Thyroid gland (tissue), 4 donors: ENCODE data around the gene RALGAPB. TPM values are rescaled to one million over a fixed set of nuclear protein-coding genes. Genes with fewer than 3 reads are reported as not detected.

Experiments
- DNase-seq, 2 donors: peaks; one replicate each; pipeline ENCODE4 v3.0.0-alpha.2; 2019
- H3K27ac ChIP-seq, 3 donors: fragments of 200-600 bp; sonication (generic); 1 replicate in 2 of 3; 2 replicates in 1 of 3; pipeline ENCODE4 v1.5.1; 2016 to 2019; ENCODE audit warnings: mild to moderate bottlenecking in 1 of 3, moderate library complexity in 1 of 3
- H3K27me3 ChIP-seq: fragments of 200-600 bp; sonication (generic); one replicate; pipeline ENCODE4 v1.5.1; 2019
- H3K36me3 ChIP-seq, 2 donors: fragments of 200-600 bp; sonication (generic); one replicate each; pipeline ENCODE4 v1.5.1; 2016 to 2019
- H3K4me1 ChIP-seq, 2 donors: fragments of 200-600 bp; sonication (generic); one replicate each; pipeline ENCODE4 v1.5.1; 2017 to 2019
- H3K4me3 ChIP-seq, 3 donors: fragments of 200-600 bp; sonication (generic); replicated peaks in 1 of 3; 1 replicate in 2 of 3; 2 replicates in 1 of 3; pipeline ENCODE4 v1.5.1; 2016; ENCODE audit warnings: mild to moderate bottlenecking in 1 of 3
- H3K9me3 ChIP-seq: fragments of 200-600 bp; sonication (generic); one replicate; pipeline ENCODE4 v1.5.1; 2017
- POLR2A ChIP-seq, 2 donors: fragments of 450-650 bp; IDR thresholded peaks; one replicate each; pipeline ENCODE4 v1.6.1; 2017; ENCODE audit warnings: antibody characterized with exemption in 2 of 2, mild to moderate bottlenecking in 2 of 2, moderate library complexity in 1 of 2
- WGBS, 2 donors: methylation state at CpG; one replicate each; pipeline ENCODE4 v1.1.5; 2017; 5-methylcytosine and 5-hydroxymethylcytosine counted together
- intact Hi-C: fragments of 100-400 bp; cut with DNase I; formaldehyde crosslinking; loops from one replicate; pipeline ENCODE4 v1.15.1; 2023
- total RNA-seq, 4 donors: library from RNA; depleted of rRNA; stranded (reverse); fragments of >200 nt; gene quantifications; one replicate each; pipeline ENCODE4 v1.2.3, GENCODE V29; 2016
- TF ChIP-seq, protein P1 (sequence below), 6 experiments: fragments of 200-600 bp in 3 of 6; fragments of 450-650 bp in 3 of 6; sonication (generic) in 3 of 6; IDR thresholded peaks; one replicate each; pipeline ENCODE4 v1.5.1; 2016 to 2019; ENCODE audit warnings: antibody characterized with exemption in 6 of 6, mild to moderate bottlenecking in 2 of 6, inconsistent platforms in 1 of 6, moderate library complexity in 1 of 6

Gene RALGAPB
- total RNA-seq, 4 donors from 2014 or later: 53.6 to 79.8 (median 62.1) TPM

GRCh38 chr20:38557174-38557573 is 84.5 kb downstream of the RALGAPB start:
- H3K27ac ChIP-seq: no peak overlapping the region
- intact Hi-C loops: no loop called here

DNA sequence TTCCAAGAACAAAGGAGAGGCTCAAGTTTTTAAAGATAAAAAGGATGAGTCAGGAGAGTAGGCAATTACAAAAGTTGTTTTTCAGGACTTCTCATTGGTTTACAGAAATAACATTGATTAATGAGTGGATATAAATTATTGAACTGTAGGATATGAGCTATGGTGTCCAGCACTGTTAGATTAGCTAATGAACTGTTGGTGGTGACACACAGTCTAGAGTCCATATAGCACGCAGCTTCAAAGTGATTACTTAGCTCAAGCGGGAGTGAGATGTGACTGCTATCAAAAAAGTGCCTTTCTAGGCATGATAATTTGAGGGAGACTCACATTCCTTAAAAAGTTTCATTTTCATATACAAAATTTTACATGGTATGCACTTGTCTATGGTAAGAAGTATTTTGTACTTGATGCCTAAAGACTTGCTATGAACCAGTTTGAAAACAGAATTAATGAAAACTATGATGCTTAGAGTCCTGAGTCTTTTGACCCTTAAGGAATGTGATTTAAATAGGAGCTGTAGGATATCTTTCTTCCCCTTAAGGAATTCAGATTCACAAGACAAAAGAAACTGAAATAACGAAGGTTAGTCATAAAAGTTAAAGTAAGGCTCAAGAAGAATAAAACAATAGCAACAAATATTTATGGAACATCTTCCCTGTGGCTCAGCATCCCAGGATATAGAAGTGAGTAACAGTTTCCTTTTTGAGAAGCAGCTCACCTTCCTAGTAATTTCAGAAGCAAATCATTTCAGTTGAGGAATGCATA is 86.1 kb downstream of the RALGAPB start:
- no peaks in the 10 kb centered on the region for H3K27me3 ChIP-seq
- WGBS, 2 donors: 93% methylated on average over 3 of the region's 3 CpGs
- H3K4me1 ChIP-seq: no peaks in the 10 kb centered on the region
- H3K27ac ChIP-seq: no peak overlapping the region
- no peak for DNase-seq
- intact Hi-C loops: no loop called here
- H3K4me3 ChIP-seq: no peak overlapping the region
- peaks cover 30 to 31% of the 10 kb centered on the region in 2 donors for H3K36me3 ChIP-seq
- no peak for TF ChIP-seq POLR2A (IDR thresholded peaks at IDR 0.05)
- TF ChIP-seq, protein P1, sequence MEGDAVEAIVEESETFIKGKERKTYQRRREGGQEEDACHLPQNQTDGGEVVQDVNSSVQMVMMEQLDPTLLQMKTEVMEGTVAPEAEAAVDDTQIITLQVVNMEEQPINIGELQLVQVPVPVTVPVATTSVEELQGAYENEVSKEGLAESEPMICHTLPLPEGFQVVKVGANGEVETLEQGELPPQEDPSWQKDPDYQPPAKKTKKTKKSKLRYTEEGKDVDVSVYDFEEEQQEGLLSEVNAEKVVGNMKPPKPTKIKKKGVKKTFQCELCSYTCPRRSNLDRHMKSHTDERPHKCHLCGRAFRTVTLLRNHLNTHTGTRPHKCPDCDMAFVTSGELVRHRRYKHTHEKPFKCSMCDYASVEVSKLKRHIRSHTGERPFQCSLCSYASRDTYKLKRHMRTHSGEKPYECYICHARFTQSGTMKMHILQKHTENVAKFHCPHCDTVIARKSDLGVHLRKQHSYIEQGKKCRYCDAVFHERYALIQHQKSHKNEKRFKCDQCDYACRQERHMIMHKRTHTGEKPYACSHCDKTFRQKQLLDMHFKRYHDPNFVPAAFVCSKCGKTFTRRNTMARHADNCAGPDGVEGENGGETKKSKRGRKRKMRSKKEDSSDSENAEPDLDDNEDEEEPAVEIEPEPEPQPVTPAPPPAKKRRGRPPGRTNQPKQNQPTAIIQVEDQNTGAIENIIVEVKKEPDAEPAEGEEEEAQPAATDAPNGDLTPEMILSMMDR (IDR thresholded peaks at IDR 0.05): no peak
- no peaks in the 10 kb centered on the region for H3K9me3 ChIP-seq

More at GRCh38 chr20:38557174-38557573, 84.5 kb downstream of the RALGAPB start:
- DNase-seq: no peak
- no peaks in the 10 kb centered on the region for H3K4me1 ChIP-seq
- no peaks in the 10 kb centered on the region for H3K9me3 ChIP-seq
- H3K4me3 ChIP-seq: no peak overlapping the region
- H3K36me3 ChIP-seq: peaks cover 38 to 43% of the 10 kb centered on the region in 2 donors
- 93 to 96% methylated on average over 2 of the region's 2 CpGs for WGBS, 2 donors
- no peaks in the 10 kb centered on the region for H3K27me3 ChIP-seq
- TF ChIP-seq POLR2A (IDR thresholded peaks at IDR 0.05): no peak
- TF ChIP-seq, protein P1 (IDR thresholded peaks at IDR 0.05): no peak

DNA sequence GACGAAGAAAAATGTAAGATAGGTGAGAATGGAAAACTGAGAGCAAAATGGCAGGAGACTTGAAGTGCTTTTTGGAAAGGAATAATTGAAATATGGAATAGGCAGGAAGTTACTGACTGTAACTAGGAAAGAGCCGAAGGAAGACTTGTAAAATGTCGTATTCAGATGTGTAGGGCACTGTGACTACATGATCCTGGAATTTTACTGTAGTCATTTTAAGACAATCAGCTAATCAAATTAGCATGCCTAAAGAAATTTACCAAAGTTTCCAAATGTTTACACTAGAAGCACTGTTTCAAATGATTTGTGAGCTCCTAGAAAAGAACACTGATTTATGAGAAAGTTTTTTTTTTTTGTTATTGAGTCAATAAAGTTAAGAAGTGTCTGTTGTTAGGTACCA is 87.1 kb downstream of the RALGAPB start:
- 94 to 95% methylated on average over 3 of the region's 3 CpGs for WGBS, 2 donors
- Histone ChIP-seq H3K27ac (no peak overlapping the region), H3K4me1 (no peaks in the 10 kb centered on the region), H3K4me3 (no peak overlapping the region), H3K9me3 (no peaks in the 10 kb centered on the region), H3K27me3 (no peaks in the 10 kb centered on the region), H3K36me3 (peaks cover 24 to 25% of the 10 kb centered on the region in 2 donors)
- TF ChIP-seq POLR2A (IDR thresholded peaks at IDR 0.05): no peak
- TF ChIP-seq, protein P1 (IDR thresholded peaks at IDR 0.05): no peak
- DNase-seq: no peak
- intact Hi-C loops: no loop called here

DNA sequence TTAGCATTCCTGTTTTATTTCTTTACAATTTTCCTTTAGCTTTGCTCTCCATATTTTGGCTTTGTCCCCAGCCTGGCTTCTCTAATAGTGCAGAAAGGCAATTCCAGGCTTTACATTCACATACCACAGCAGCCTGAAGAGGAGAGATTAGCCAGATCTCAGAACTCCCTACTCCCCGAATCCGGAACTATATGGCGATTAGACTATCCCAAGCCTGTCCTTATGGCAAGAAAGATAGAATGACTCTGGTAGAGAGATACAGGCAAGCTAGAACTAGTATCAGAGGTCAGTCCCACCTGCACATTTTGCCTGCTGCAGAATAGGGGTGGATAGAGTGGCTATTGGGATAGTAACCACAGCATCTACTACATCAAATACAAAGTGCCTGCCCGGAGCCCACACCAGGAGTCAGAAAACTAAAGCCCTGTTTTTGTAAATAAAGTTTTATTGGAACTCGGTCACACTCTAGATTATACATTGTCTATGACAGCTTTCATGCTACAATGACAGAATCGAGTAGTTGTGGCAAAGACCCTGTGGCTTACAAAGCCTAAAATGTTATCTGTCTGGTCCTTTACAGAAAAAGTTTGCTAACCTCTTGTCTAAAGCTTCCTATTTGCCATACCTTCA is 91.3 kb downstream of the RALGAPB start:
- peaks cover 17 to 18% of the 10 kb centered on the region in 2 donors for H3K36me3 ChIP-seq
- WGBS, 2 donors: 97 to 98% methylated on average over 6 of the region's 6 CpGs
- TF ChIP-seq POLR2A (IDR thresholded peaks at IDR 0.05): no peak
- TF ChIP-seq, protein P1 (IDR thresholded peaks at IDR 0.05): no peak
- no peaks in the 10 kb centered on the region for H3K4me1 ChIP-seq
- intact Hi-C loops: no loop called here
- no peak overlapping the region for H3K27ac ChIP-seq
- H3K9me3 ChIP-seq: no peaks in the 10 kb centered on the region
- H3K27me3 ChIP-seq: no peaks in the 10 kb centered on the region
- no peak for DNase-seq
- H3K4me3 ChIP-seq: no peak overlapping the region

- WGBS, 2 donors: 87 to 98% methylated on average over 1 of the region's 1 CpG
- DNase-seq: no peak
- peaks cover 17% of the 10 kb centered on the region in 2 donors for H3K36me3 ChIP-seq
- no peaks in the 10 kb centered on the region for H3K4me1 ChIP-seq
- H3K27me3 ChIP-seq: no peaks in the 10 kb centered on the region
- intact Hi-C loops: no loop called here
- no peak for TF ChIP-seq POLR2A (IDR thresholded peaks at IDR 0.05)
- TF ChIP-seq, protein P1 (IDR thresholded peaks at IDR 0.05): no peak
- no peak overlapping the region for H3K27ac ChIP-seq
- H3K4me3 ChIP-seq: no peak overlapping the region
- no peaks in the 10 kb centered on the region for H3K9me3 ChIP-seq
Measured at GRCh38 chr20:38564680-38565079, 92.0 kb downstream of the RALGAPB start.
